ENCODE measurements around the gene COPS7A.

- TF ChIP-seq CTCF (IDR thresholded peaks at IDR 0.05 in 2 of 3, conservative IDR thresholded peaks at IDR 0.05 in 1 of 3; ENCODE audit: borderline replicate concordance in 1 of 3, insufficient read depth in 1 of 3, low read depth in 2 of 3, low read length in 2 of 3) = peak; percentile 71 to 78 (median 74)
- TF ChIP-seq, protein P1, sequence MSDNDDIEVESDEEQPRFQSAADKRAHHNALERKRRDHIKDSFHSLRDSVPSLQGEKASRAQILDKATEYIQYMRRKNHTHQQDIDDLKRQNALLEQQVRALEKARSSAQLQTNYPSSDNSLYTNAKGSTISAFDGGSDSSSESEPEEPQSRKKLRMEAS (IDR thresholded peaks at IDR 0.05) = no peak
- TF ChIP-seq REST (IDR thresholded peaks at IDR 0.05; ENCODE audit: low read depth) = no peak
- TF ChIP-seq POLR2A (IDR thresholded peaks at IDR 0.05; ENCODE audit: borderline replicate concordance, extremely low read depth, insufficient read depth, insufficient read length) = no peak
- TF ChIP-seq SRF (IDR thresholded peaks at IDR 0.05; ENCODE audit: low read depth) = no peak
These were observed 26.1 kb upstream of the COPS7A start for GRCh38 chr12:6697584-6698351.

Data from HCT116 (cell line).